ENCODE results near the gene KATNAL2. TPM values are rescaled to one million over a fixed set of nuclear protein-coding genes. Genes with fewer than 3 reads are reported as not detected.

The KATNAL2 gene
- total RNA-seq, 3 donors from 2014 or later, result 3.1 to 7.0 (median 5.7) TPM

GRCh38 chr18:47121146-47121545 lies 203.7 kb downstream of the KATNAL2 start:
- Histone ChIP-seq H3K9me3 (no peaks in the 10 kb centered on the region), H3K4me1 (ENCODE audit: low read depth) (no peaks in the 10 kb centered on the region), H3K4me3 (no peak overlapping the region), H3K36me3 (ENCODE audit: low read depth) (no peaks in the 10 kb centered on the region)
- ATAC-seq (no peak), DNase-seq (no peak)
- intact Hi-C loops (cut with DNase I, micrococcal nuclease), result no loop called here
- no peak for TF ChIP-seq CTCF (IDR thresholded peaks at IDR 0.05)

GRCh38 chr18:47141289-47141688 lies 223.9 kb downstream of the KATNAL2 start:
- ATAC-seq (no peak), DNase-seq (no peak)
- H3K4me1 ChIP-seq (ENCODE audit: low read depth), result no peaks in the 10 kb centered on the region
- H3K4me3 ChIP-seq, result no peak overlapping the region
- intact Hi-C loops (cut with DNase I, micrococcal nuclease), result no loop called here
- H3K9me3 ChIP-seq, result no peaks in the 10 kb centered on the region
- TF ChIP-seq CTCF (IDR thresholded peaks at IDR 0.05), result no peak
- no peaks in the 10 kb centered on the region for H3K36me3 ChIP-seq (ENCODE audit: low read depth)

- Histone ChIP-seq H3K4me3 (no peak overlapping the region), H3K4me1 (ENCODE audit: low read depth) (no peaks in the 10 kb centered on the region), H3K36me3 (ENCODE audit: low read depth) (no peaks in the 10 kb centered on the region), H3K9me3 (no peaks in the 10 kb centered on the region)
- TF ChIP-seq CTCF (IDR thresholded peaks at IDR 0.05), result no peak
- intact Hi-C loops (cut with DNase I, micrococcal nuclease), result no loop called here
- no peak for ATAC-seq
- no peak for DNase-seq
Measured at GRCh38 chr18:47143153-47143552, 225.8 kb downstream of the KATNAL2 start.

- Histone ChIP-seq H3K4me1 (ENCODE audit: low read depth) (no peaks in the 10 kb centered on the region), H3K4me3 (no peak overlapping the region), H3K9me3 (no peaks in the 10 kb centered on the region), H3K36me3 (ENCODE audit: low read depth) (no peaks in the 10 kb centered on the region)
- ATAC-seq (no peak), DNase-seq (no peak)
- no peak for TF ChIP-seq CTCF (IDR thresholded peaks at IDR 0.05)
- intact Hi-C loops (cut with DNase I, micrococcal nuclease), result no loop called here
Measured at GRCh38 chr18:47143899-47144485, 226.6 kb downstream of the KATNAL2 start.

GRCh38 chr18:47146206-47146605 lies 228.8 kb downstream of the KATNAL2 start:
- Histone ChIP-seq H3K36me3 (ENCODE audit: low read depth) (no peaks in the 10 kb centered on the region), H3K9me3 (no peaks in the 10 kb centered on the region), H3K4me1 (ENCODE audit: low read depth) (peaks cover 5% of the 10 kb centered on the region), H3K4me3 (no peak overlapping the region)
- no peak for ATAC-seq
- intact Hi-C loops (cut with DNase I, micrococcal nuclease), result no loop called here
- no peak for DNase-seq
- no peak for TF ChIP-seq CTCF (IDR thresholded peaks at IDR 0.05)

Data from mucosa of descending colon (tissue), 3 donors.